Esophagus squamous epithelium (tissue), 4 donors: ENCODE data around the gene CLPTM1L.

Experiments used
- CTCF ChIP-seq, 6 experiments: fragments of 450-650 bp in 4 of 6; fragments of 200-600 bp in 2 of 6; sonication (generic) in 2 of 6; IDR thresholded peaks; one replicate each; pipeline ENCODE4 v1.5.1; 2016 to 2019; ENCODE audit warnings: antibody characterized with exemption in 6 of 6, mild to moderate bottlenecking in 4 of 6, moderate library complexity in 4 of 6
- POLR2A ChIP-seq, 4 donors: fragments of 450-650 bp; IDR thresholded peaks; one replicate each; pipeline ENCODE4 v1.6.1; 2017; ENCODE audit warnings: antibody characterized with exemption in 4 of 4, mild to moderate bottlenecking in 4 of 4, moderate library complexity in 3 of 4

- no peak for TF ChIP-seq CTCF (IDR thresholded peaks at IDR 0.05)
- TF ChIP-seq POLR2A (IDR thresholded peaks at IDR 0.05), result no peak
Observed at GRCh38 chr5:1293416-1294205, 51.3 kb downstream of the CLPTM1L start.
